NCI-H128 (cell line): ENCODE data around the gene TRIM3.

Experiments used
- DNase-seq: peaks from one replicate; lab custom pipeline; 2025; ENCODE audit not compliant: unreplicated experiment; lab: John Stamatoyannopoulos, UW

The TRIM3 gene

DNA sequence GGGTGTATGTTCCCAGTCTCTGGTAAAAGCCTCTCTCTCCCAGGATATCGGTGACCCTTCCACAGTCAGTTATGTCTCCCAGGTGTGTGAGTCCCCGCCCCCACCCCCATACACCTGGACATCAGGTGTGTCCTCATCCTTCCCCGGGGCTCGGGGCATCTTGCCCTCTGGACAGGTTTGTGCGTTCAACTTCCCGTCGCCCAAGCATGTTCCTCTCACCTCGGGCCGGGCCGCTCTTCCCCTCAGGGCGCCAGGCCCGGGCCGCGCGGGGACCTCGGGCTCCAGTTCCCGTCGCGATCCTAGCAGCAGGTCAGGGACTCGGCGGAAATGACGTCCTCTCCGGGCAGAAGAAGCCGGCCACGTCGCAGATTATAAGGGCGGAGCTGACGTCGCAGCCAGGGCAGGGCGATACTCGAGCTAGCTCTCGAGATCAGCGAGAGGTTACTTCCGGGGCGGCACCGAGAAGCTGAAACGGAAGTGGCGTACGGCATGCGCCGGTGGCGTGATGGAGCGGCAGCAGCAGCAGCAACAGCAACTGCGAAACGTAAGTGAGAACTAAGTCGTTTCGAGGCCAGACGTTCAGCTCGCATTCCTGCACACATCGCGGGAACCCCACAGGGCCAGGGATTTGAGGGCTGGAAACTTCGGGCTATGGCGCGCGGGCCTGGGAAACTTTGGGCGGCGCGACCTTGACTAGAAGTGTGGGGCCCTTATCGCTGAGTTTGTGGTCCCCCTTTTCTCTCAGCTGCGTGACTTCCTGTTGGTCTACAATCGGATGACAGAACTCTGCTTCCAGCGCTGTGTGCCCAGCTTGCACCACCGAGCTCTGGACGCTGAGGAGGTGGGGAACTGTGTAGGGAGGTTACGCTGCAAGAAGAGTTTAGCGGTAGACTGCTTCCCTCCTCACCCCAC lies 7.5 kb upstream of the TRIM3 start, which contains the start of the genes ARFIP2 and TIMM10B:
Gene ARFIP2 (minus strand): TSS at position 320 of the 912 bp plus-strand sequence. CDS start 910 bp downstream, outside the sequence.
Gene TIMM10B (plus strand): TSS at position 490 of the 912 bp plus-strand sequence. CDS start 16 bp downstream, at position 506.
- peak; percentile 95 for DNase-seq

DNA sequence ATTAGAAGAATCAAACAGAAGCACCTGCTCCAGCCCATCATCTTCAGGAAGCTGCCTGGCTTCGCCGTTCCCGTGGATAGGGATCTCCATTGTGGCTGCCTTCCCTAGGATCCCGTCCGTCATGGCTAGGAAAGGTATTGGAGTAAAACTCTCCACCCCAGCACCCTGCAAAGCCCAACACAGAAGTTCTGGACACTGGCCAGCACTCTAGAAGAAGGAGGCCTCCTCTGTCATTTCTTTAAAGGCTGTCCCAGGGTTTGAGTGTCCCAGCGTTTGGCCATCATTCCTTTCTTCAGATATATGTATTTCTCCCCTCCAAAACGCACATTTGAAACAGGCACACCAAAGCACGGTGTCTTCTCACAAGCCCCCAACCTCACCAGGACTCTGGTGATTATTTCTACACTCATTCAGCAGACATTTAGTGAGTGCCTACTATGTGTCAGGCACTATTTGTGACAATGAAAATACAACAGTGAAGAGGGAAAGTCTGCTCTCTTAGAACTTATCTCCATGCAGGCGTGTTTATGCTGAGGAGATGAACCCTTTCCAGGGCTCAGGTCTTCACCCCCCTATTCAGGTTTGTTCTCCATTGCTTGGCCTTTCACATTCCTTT lies 6.7 kb upstream of the TRIM3 start:
- no peak for DNase-seq

GRCh38 chr11:6476571-6476970 lies 2.8 kb upstream of the TRIM3 start:
- no peak for DNase-seq

- no peak for DNase-seq
These were observed 2.2 kb upstream of the TRIM3 start for GRCh38 chr11:6475936-6476335.

DNA sequence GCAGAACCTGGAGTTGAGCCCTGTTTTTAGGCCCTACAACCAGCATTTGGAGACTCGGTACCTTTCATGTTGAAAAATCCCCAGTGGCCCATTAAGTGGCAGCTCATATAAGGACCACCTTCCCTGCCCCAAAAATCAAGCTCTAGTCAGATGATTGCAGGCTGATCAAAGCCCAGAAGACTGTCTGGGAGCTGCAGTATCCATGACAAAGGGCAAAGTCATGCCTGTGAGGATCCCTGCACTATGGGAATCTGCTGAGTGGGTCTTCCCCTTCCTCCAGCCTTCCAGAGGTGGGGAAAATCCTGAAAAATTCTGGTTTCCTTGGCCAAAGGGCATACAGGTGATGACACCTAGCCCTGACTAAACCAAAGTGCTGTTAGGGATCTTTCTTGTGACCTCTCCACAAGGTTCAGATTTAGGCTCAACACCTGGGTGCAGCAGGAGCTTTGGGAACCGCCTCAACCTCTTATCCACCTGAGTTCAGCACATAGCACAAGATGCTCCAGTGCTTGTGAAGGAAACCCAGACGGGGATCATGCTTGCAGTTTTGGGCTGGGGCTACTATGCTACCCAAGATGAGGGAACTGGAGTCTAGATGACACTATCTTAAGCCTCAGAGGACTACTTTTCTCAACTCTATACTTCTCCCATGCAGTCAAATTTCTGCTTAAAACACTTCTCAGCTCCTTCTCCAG lies 1.2 kb upstream of the TRIM3 start:
- no peak for DNase-seq

DNA sequence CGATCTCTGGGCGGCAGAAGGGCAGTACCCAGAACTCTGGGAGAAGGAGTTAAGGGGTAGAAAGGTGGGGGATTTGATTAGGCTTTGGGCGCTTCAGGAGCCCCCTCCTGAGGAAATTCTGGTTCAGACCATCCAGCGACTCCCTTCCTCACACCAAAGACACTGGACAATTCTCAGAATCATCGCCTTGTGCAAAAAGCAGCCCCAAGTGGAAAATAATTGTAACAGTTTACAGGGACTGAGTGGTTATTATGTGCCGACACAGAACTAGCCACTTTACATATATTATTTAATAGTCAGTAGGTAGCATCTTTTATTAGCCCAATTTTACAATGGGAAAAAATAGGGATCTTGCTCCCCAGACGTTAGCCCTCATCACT lies 662 bp upstream of the TRIM3 start:
- no peak for DNase-seq

- DNase-seq = no peak
These were observed 807 bp downstream of the TRIM3 start for GRCh38 chr11:6472934-6473333.

DNA sequence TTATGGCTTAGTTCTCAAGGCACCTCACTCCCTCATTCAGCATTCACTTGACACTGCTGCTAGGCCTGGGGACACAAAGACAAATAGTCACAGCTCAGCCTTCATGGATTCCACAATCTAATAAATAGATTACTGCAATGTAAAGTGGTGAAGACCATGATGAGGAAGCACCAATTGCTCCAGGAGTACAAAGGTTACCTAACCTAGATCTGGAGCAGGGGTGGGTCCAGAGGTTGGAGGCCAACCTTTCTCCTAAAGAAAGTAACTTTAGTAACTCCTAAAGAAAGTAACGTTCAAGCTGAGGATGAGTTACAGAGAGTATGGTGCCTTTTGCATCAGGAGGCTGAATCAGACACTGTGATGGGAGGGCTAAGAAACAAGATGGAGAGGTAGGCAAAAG lies 4.1 kb downstream of the TRIM3 start:
- DNase-seq = no peak

GRCh38 chr11:6468712-6469495 lies 4.8 kb downstream of the TRIM3 start:
- no peak for DNase-seq

DNA sequence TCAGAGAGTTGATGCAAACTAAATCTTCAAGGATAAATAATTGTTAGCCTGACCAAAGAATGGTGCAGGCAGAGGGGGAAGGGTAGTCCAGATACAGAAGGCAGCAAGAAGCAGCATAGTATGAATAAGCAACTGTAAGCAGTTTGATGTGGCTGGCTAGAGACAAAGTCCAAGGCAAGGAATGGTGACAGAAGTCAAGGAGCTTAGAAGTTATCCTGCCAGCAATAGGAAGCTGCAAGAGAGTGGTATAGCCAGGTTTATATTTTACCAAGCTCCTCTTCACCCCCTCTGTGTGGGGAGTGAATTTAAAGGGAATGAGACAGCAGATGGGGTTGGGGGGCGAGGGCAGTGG lies 14.7 kb downstream of the TRIM3 start:
- no peak for DNase-seq

- no peak for DNase-seq
These were observed 15.2 kb downstream of the TRIM3 start for GRCh38 chr11:6458352-6459098.

DNA sequence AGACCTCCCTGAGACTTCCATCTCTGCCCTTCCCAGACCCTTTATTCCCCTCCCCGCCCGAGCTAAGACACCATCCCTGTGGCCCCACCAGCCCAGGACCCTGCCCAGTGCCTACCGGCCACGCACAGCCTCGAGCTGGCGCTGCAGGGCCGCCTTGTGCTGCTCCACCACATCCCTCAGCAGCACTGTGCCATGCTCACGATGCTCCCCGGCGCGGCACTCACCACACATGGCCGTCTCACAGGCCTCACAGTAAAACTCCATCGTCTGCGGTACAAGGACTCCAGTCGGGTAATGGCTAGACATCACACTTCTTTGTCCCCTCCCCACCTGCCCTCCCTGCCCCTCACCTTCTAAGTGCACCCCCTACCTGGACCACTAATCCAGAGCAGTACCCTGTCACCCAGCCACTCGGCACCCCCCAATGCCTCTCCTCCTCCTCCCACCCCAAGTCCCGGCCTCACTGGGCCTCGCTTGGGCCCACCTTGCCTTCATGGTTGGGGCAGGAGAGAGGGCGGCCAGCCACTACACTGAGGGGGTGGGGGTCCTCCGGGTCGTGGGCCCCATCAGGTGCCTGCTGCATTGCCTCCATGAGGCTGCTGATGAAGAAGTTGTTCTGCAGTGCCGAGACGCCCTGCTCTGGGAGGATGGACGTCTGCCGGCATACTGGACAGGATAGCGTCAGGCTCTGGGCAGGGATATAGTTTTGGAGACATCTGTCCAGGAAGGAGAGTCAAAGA lies 16.0 kb downstream of the TRIM3 start:
- DNase-seq = no peak

DNA sequence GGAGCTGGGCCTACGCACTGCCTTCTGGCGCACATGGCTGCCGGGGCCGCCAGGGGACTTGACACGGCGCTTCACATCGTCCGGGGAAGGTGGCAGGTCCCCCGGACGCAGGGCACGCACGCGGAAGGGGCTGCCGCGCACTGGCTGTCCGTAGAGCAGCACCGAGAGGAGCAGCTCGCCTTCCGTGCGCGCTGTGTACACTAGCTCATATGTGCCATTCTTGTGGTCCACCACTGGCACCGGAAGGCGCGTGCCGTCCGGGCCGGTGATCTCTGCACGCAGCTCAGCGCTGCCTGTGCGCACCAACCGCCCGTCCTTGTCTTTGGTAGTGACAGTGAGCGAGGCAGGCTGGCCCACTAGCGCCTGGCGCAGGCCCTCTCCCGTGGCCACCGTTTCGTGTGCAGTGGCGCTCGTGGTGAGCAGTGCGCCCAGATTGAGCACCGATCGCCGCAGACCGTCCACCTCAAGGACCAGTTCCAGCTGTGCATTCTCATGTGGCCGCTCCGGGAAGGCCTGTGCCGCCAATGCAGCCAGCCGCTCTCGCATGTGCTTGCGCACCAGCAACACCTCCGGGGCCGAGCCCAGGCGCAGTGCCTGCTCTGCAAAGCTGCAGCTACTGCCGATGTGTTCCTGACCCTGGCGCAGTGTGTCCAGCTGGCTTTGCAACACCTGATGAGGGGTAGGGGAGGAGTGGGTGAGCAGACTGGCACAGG lies 17.2 kb downstream of the TRIM3 start:
- DNase-seq = no peak

DNA sequence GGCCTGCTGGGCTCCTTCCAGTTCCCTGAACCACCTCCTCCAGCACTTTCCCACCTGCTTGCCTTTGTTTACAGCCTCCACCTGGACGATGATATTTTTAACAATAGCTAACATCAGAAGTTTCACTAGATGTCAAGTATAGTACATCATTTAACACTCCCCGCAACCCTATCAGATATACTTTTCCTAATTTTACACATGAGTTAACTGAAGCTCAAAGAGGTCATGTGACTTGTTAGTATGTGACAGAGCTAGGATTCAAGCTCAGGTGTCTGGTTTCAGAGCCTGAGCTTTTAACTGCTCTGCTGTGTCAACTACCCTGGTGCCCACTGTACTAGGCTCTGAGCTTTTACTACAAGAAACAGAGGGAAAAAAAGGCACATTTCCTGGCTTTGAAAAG lies 18.7 kb downstream of the TRIM3 start:
- DNase-seq = no peak

DNA sequence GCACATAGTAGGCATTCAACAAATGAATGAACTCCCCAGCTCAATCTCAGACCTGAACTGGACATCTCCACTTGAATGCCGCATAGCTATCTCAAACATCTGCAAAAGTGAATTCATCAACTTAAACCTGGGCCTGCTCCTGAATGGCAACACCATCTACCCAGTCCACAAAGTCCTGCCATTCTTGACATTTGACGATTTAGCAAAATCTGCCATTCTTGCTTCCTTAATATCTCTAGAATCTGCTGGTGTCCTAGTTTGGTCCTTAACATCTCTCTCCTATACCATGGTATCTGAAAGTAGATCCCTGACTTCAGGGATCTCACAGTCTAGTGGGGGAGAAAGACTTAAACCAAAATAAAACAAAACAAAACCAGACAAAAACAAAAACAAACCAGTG lies 20.6 kb downstream of the TRIM3 start:
- DNase-seq = no peak

- no peak for DNase-seq
These were observed 21.5 kb downstream of the TRIM3 start for GRCh38 chr11:6452219-6452618.

GRCh38 chr11:6448574-6448973 lies 25.2 kb downstream of the TRIM3 start:
- DNase-seq = no peak

DNA sequence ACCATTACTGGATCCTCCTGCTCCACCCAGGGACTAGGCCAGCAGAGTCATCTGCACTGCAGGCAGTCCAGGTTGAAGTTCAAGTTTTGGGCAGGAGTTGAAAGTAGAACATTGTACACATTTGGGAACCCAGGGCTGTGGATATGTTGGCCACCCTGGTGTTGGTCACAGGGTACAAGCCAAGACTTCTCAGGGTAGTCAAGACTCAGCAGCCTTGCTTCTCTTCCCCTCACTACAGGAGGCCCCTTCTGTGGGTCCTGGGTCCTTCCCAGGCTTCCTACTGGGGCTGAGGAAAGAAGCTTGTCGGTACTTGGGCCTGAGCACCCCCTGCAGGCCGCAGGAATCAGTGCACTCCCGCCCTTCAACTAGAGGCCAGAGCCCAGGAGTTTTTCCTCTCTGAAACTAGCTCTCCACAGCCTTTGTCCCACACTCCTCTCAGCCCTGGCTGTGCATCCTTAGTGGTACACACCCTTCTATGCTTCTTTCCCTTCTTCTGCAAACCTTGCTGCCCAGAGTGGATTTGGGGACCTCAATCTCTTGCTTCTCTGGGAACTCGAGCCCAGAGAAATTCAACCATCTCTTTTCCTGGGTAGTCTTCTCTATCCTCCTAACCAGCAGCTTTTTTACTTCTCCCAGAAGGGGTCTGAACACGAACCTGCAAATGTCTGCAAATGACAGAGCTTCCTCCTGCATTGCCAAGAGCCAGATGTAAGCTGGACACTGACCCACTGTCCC lies 30.3 kb downstream of the TRIM3 start:
- DNase-seq = no peak
